IMR-90 (cell line): ENCODE results near the gene C5orf15. TPM values are rescaled to one million over a fixed set of nuclear protein-coding genes. Genes with fewer than 3 reads are reported as not detected.

Experiments
- ATAC-seq: fragments of 200-7000 bp; cut with Tn5 transposase; 2 replicates; pipeline ENCODE4 v1.9.1; 2020; ENCODE audit warnings: low read depth, mild to moderate bottlenecking, moderate library complexity
- BruUV-seq: library from RNA; stranded (reverse); fragments of 400-500 nt; replicated peaks from 2 replicates; lab custom pipeline; 2021; lab: Mats Ljungman, UMichigan
- CTCF ChIA-PET: fragments of 300-600 bp; formaldehyde crosslinking; extraction: SDS; loops from one replicate; lab custom pipeline; 2021; ENCODE audit warnings: antibody characterized with exemption; lab: Yijun Ruan, JAX
- POLR2A ChIA-PET: fragments of 300-600 bp; sonication (Branson Sonifier 250); formaldehyde crosslinking; loops from one replicate; lab custom pipeline; 2022; ENCODE audit warnings: antibody characterized with exemption; ENCODE audit not compliant: unreplicated experiment; lab: Charles Lee
- DNase-seq: peaks from one replicate; pipeline ENCODE4 v3.0.0; 2013
- H2AFZ ChIP-seq: replicated peaks from 2 replicates; pipeline ENCODE3; 2013; ENCODE audit warnings: low read length, mild to moderate bottlenecking; ENCODE audit not compliant: poor library complexity
- H2AK5ac ChIP-seq: 2 replicates; pipeline ENCODE4 v1.6.1; 2013; ENCODE audit warnings: low read depth, low read length, inconsistent platforms
- H2AK9ac ChIP-seq: replicated peaks from 2 replicates; pipeline ENCODE3; 2013; ENCODE audit warnings: mild to moderate bottlenecking, low read depth, low read length, moderate library complexity; ENCODE audit not compliant: poor library complexity
- H2BK120ac ChIP-seq: 2 replicates; pipeline ENCODE4 v1.6.1; 2013; ENCODE audit warnings: low read depth, low read length, inconsistent platforms
- H2BK15ac ChIP-seq: 3 replicates; pipeline ENCODE4 v1.6.1; 2013; ENCODE audit warnings: low read depth, low read length, inconsistent platforms
- H2BK20ac ChIP-seq: 2 replicates; pipeline ENCODE4 v1.6.1; 2013; ENCODE audit warnings: low read depth, mild to moderate bottlenecking, inconsistent platforms, low read length, moderate library complexity
- H2BK5ac ChIP-seq: 2 replicates; pipeline ENCODE4 v1.6.1; 2013; ENCODE audit warnings: mild to moderate bottlenecking, low read depth, low read length, inconsistent platforms; ENCODE audit not compliant: poor library complexity, severe bottlenecking
- H3K14ac ChIP-seq: replicated peaks from 2 replicates; pipeline ENCODE4 v1.6.1; 2013; ENCODE audit warnings: low read depth, low read length, inconsistent platforms
- H3K18ac ChIP-seq: 2 replicates; pipeline ENCODE4 v1.6.1; 2013; ENCODE audit warnings: low read depth, low read length, control low read depth
- H3K23ac ChIP-seq: 2 replicates; pipeline ENCODE4 v1.6.1; 2013; ENCODE audit warnings: low read depth, low read length, inconsistent platforms
- H3K27ac ChIP-seq: 2 replicates; pipeline ENCODE4 v1.5.1; 2013; ENCODE audit warnings: mild to moderate bottlenecking, control low read depth, low read length; ENCODE audit not compliant: insufficient read depth
- H3K27me3 ChIP-seq: 2 replicates; pipeline ENCODE4 v1.6.1; 2013; ENCODE audit warnings: low read length; ENCODE audit not compliant: control insufficient read depth, insufficient read depth
- H3K36me3 ChIP-seq: 2 replicates; pipeline ENCODE4 v1.6.1; 2013; ENCODE audit warnings: low read length, mixed read lengths; ENCODE audit not compliant: control insufficient read depth, insufficient read depth
- H3K4ac ChIP-seq: 2 replicates; pipeline ENCODE4 v1.6.1; 2013; ENCODE audit warnings: low read depth, low read length, inconsistent platforms
- H3K4me1 ChIP-seq: 2 replicates; pipeline ENCODE4 v1.6.1; 2013; ENCODE audit warnings: low read length, mixed read lengths; ENCODE audit not compliant: control insufficient read depth, insufficient read depth
- H3K4me2 ChIP-seq: 2 replicates; pipeline ENCODE4 v1.6.1; 2013; ENCODE audit warnings: low read depth, mild to moderate bottlenecking, control low read depth, low read length, moderate library complexity
- H3K4me3 ChIP-seq: 2 replicates; pipeline ENCODE4 v1.5.1; 2013; ENCODE audit warnings: low read depth, mild to moderate bottlenecking, control low read depth, low read length, moderate library complexity; ENCODE audit not compliant: insufficient read depth
- H3K56ac ChIP-seq: 2 replicates; pipeline ENCODE4 v1.6.1; 2013; ENCODE audit warnings: low read length, inconsistent platforms; ENCODE audit not compliant: insufficient read depth; ENCODE audit errors: extremely low read depth
- H3K79me1 ChIP-seq, 2 experiments: 2 replicates each; pipeline ENCODE4 v1.6.1; 2013; ENCODE audit warnings: low read length in 2 of 2, inconsistent platforms in 1 of 2, low read depth in 1 of 2
- H3K9ac ChIP-seq: 2 replicates; pipeline ENCODE4 v1.6.1; 2013; ENCODE audit warnings: low read depth, low read length, control low read depth
- H3K9me1 ChIP-seq: 2 replicates; pipeline ENCODE4 v1.6.1; 2013; ENCODE audit warnings: low read length, inconsistent platforms; ENCODE audit not compliant: insufficient read depth
- H3K9me3 ChIP-seq: 2 replicates; pipeline ENCODE4 v1.6.1; 2013; ENCODE audit warnings: low read length; ENCODE audit not compliant: control insufficient read depth, insufficient read depth
- H4K20me1 ChIP-seq: 2 replicates; pipeline ENCODE4 v1.6.1; 2013; ENCODE audit warnings: low read length, inconsistent platforms; ENCODE audit not compliant: insufficient read depth
- H4K5ac ChIP-seq: 2 replicates; pipeline ENCODE4 v1.6.1; 2013; ENCODE audit warnings: mild to moderate bottlenecking, low read depth, low read length, control low read depth
- H4K8ac ChIP-seq, 2 experiments: 2 replicates each; pipeline ENCODE4 v1.6.1; 2013; ENCODE audit warnings: low read depth in 2 of 2, low read length in 2 of 2, control low read depth in 1 of 2, inconsistent platforms in 1 of 2
- H4K91ac ChIP-seq: 2 replicates; pipeline ENCODE4 v1.6.1; 2013; ENCODE audit warnings: low read depth, low read length, inconsistent platforms; ENCODE audit not compliant: insufficient read depth
- CTCF ChIP-seq: conservative IDR thresholded peaks from 2 replicates; pipeline ENCODE4 v1.5.1; 2012; ENCODE audit warnings: mild to moderate bottlenecking, low read depth, low read length, improper control_type of control experiment
- RAD21 ChIP-seq: IDR thresholded peaks from 2 replicates; pipeline ENCODE4 v1.6.1; 2012; ENCODE audit warnings: low read length, improper control_type of control experiment
- WGBS, 2 experiments: methylation state at CpG; one replicate each; pipeline versions ENCODE4 v1.1.5 to v1.1.7; 2013; ENCODE audit warnings: missing lambda C conversion rate in 2 of 2; ENCODE audit not compliant: insufficient read length in 1 of 2; ENCODE audit errors: extremely low coverage in 2 of 2; 5-methylcytosine and 5-hydroxymethylcytosine counted together
- dilution Hi-C: fragments of 300-500 bp; cut with HindIII; formaldehyde crosslinking; loops from one replicate; pipeline ENCODE4 v1.14.3; 2018; ENCODE audit warnings: low sequenced_read_pairs; ENCODE audit not compliant: unreplicated experiment
- in situ Hi-C: fragments of 300-500 bp; cut with MboI; formaldehyde crosslinking; loops from 3 replicates; pipeline ENCODE4 v1.14.3; 2019; ENCODE audit warnings: low sequenced_read_pairs, inconsistent platforms, mixed read lengths
- intact Hi-C: fragments of 100-400 bp; cut with micrococcal nuclease; formaldehyde crosslinking; loops from 2 replicates; pipeline ENCODE4 v1.10.0; 2022
- polyA plus RNA-seq, 3 experiments: library from polyadenylated mRNA; depleted of rRNA; stranded (reverse); fragments of >200 nt; gene quantifications; 2 replicates each; pipeline ENCODE4 v1.2.3, GENCODE V29; 2012; ENCODE audit warnings: low replicate concordance in 1 of 3
- total RNA-seq: library from RNA; depleted of rRNA; stranded (reverse); fragments of >200 nt; gene quantifications from 2 replicates; pipeline ENCODE4 v1.2.3, GENCODE V29; 2012

C5orf15 gene
- total and polyA plus RNA-seq, 2 of the 4 experiments (the other 2 are of a cell fraction) = 35.1 to 73.5 TPM

- intact Hi-C loops (no loop called here), in situ Hi-C loops (no loop called here), dilution Hi-C loops (no loop called here)
- Histone ChIP-seq H3K14ac (no peak overlapping the region), H3K4ac (no peak overlapping the region), H4K20me1 (peaks cover 100% of the 10 kb centered on the region), H2AK9ac (peak overlapping the region; percentile 23), H2AFZ (no peak overlapping the region), H2BK5ac (no peak overlapping the region), H3K18ac (no peak overlapping the region), H3K4me1 (peaks cover 41% of the 10 kb centered on the region), H2AK5ac (no peak overlapping the region), H3K4me2 (no peak overlapping the region), H3K36me3 (peaks cover 11% of the 10 kb centered on the region), H3K79me1 (peaks cover 6 to 88% of the 10 kb centered on the region in 2 experiments), H3K27me3 (no peaks in the 10 kb centered on the region), H2BK15ac (no peak overlapping the region), H4K8ac (no peak overlapping the region), H3K23ac (no peak overlapping the region), H3K4me3 (no peak overlapping the region), H3K9me1 (peaks cover 62% of the 10 kb centered on the region), H3K27ac (no peak overlapping the region), H3K56ac (no peak overlapping the region), H3K9ac (no peak overlapping the region), H3K9me3 (no peaks in the 10 kb centered on the region), H2BK20ac (no peak overlapping the region), H4K91ac (no peak overlapping the region), H2BK120ac (no peak overlapping the region), H4K5ac (no peak overlapping the region)
- DNase-seq (no peak), ATAC-seq (no peak)
- ChIA-PET POLR2A (no interaction called here), CTCF (interaction anchor here (0.6 to 1.1 kb wide), 3 partner anchors 8 to 9 kb away, joined by 3 to 4 read pairs (median 3); no protein-coding TSS in a partner anchor)
- no TSS peak for BruUV-seq
- no CpG with 5 or more reads among the region's 3 CpGs for WGBS, 2 experiments
- TF ChIP-seq CTCF (peak; percentile 48), RAD21 (no peak)
Measured at GRCh38 chr5:133996683-133997252, 28.3 kb upstream of the C5orf15 start.
